ENCODE results near the gene DCAF16.

- TF ChIP-seq CTCF (IDR thresholded peaks at IDR 0.05; ENCODE audit: insufficient read depth, low read depth, low read length) = no peak
- TF ChIP-seq EZH2 (IDR thresholded peaks at IDR 0.05; ENCODE audit: insufficient read depth, low read length) = no peak
Observed at GRCh38 chr4:17763416-17763815, 47.1 kb downstream of the DCAF16 start.

Data from astrocyte (in vitro differentiated cells and primary cell).